ENCODE results near the gene ALKAL2. TPM values are rescaled to one million over a fixed set of nuclear protein-coding genes. Genes with fewer than 3 reads are reported as not detected.

ALKAL2 gene
- total RNA-seq, 4 donors from 2014 or later = 4.0 to 11.0 (median 7.1) TPM

DNA sequence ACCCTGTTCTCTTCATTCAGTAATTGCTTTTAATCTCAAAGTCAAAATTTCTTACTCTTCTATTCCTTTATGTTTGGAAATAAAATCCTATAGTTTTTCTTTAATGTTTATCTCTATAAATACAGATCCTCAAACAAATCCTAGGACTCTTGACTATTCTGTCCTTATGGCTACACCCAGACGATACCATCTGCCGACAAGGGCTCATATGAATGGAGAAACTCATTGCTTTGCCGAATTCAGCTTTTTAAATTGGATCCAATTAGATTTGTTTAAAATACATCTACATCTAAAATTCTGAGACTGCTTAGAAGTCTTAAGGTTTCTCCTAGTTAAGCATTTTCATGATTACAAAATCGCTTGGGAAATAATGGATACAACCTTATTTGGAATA, 9.0 kb downstream of the ALKAL2 start:
- 94% methylated on average over 4 of the region's 4 CpGs for WGBS

DNA sequence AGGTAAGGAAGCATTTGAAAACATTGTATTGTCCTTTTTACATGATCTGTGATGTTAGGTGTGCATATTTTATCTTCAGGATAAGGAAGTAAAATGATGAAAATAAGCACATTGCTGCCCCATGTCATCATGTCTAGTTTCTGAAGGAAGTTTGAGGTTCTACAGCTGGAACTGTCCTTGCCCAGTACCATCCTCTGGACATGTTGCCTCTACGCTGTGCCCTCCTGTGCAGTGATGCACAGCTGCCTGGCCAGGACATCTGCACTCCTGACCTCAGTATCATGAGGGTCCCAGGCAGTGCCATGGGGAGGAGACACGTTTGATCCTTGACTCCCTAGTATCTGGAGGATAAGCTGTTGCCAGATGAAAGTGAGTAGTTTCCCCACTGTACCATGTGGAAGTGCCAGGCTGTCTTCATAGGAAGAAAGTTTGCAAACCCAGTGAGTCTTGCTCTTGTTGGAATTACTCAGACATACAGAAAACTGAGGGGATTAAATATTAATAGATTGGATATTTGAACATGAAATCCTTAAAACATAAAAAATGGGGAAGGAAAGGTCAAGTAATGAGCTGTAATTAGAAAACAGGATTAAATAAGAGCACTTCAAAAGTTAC, 9.5 kb downstream of the ALKAL2 start:
- Histone ChIP-seq H3K27ac (no peak overlapping the region), H3K4me3 (no peak overlapping the region), H3K4me1 (no peaks in the 10 kb centered on the region), H3K27me3 (no peaks in the 10 kb centered on the region), H3K9me3 (no peaks in the 10 kb centered on the region), H3K36me3 (peaks cover 83% of the 10 kb centered on the region)
- DNase-seq (ENCODE audit: low spot score in 2 of 2) = no peak
- TF ChIP-seq POLR2A (IDR thresholded peaks at IDR 0.05) (no peak), POLR2AphosphoS5 (IDR thresholded peaks at IDR 0.05) (no peak), EP300 (IDR thresholded peaks at IDR 0.05) (no peak)
- TF ChIP-seq, protein P1, sequence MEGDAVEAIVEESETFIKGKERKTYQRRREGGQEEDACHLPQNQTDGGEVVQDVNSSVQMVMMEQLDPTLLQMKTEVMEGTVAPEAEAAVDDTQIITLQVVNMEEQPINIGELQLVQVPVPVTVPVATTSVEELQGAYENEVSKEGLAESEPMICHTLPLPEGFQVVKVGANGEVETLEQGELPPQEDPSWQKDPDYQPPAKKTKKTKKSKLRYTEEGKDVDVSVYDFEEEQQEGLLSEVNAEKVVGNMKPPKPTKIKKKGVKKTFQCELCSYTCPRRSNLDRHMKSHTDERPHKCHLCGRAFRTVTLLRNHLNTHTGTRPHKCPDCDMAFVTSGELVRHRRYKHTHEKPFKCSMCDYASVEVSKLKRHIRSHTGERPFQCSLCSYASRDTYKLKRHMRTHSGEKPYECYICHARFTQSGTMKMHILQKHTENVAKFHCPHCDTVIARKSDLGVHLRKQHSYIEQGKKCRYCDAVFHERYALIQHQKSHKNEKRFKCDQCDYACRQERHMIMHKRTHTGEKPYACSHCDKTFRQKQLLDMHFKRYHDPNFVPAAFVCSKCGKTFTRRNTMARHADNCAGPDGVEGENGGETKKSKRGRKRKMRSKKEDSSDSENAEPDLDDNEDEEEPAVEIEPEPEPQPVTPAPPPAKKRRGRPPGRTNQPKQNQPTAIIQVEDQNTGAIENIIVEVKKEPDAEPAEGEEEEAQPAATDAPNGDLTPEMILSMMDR (IDR thresholded peaks at IDR 0.05) = no peak
- WGBS = 86% methylated on average over 2 of the region's 2 CpGs

More for the DNA sequence above, 9.0 kb downstream of the ALKAL2 start:
- DNase-seq (ENCODE audit: low spot score in 2 of 2) = no peak
- Histone ChIP-seq H3K4me3 (no peak overlapping the region), H3K27ac (no peak overlapping the region), H3K36me3 (peaks cover 78% of the 10 kb centered on the region), H3K27me3 (no peaks in the 10 kb centered on the region), H3K4me1 (no peaks in the 10 kb centered on the region), H3K9me3 (no peaks in the 10 kb centered on the region)
- TF ChIP-seq POLR2A (IDR thresholded peaks at IDR 0.05) (no peak), EP300 (IDR thresholded peaks at IDR 0.05) (no peak), POLR2AphosphoS5 (IDR thresholded peaks at IDR 0.05) (no peak)
- TF ChIP-seq, protein P1 (IDR thresholded peaks at IDR 0.05) = no peak

DNA sequence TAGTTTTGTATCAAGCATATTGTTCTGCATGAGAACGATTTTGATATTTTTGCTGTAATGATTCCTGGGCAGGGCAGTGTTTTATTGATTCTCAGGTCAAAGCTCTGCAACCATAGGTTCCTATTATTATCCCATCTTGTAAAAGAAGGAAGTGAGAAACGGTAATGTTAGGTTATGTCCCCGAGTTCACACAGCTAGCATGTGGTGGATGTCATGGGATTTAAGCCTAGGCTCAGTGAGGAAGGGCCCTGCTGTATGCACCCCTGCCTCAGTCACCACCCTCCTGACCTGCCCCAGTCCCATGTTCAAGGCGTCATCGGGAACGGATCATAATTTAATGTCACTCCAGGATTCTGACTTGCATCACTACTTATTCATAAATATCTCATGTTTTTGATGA, 12.4 kb downstream of the ALKAL2 start:
- 88% methylated on average over 6 of the region's 6 CpGs for WGBS
- H3K36me3 ChIP-seq = peaks cover 79% of the 10 kb centered on the region
- no peaks in the 10 kb centered on the region for H3K4me1 ChIP-seq
- DNase-seq (ENCODE audit: low spot score in 2 of 2) = no peak
- no peaks in the 10 kb centered on the region for H3K9me3 ChIP-seq
- H3K27ac ChIP-seq = no peak overlapping the region
- no peaks in the 10 kb centered on the region for H3K27me3 ChIP-seq
- H3K4me3 ChIP-seq = no peak overlapping the region
- TF ChIP-seq, protein P1 (IDR thresholded peaks at IDR 0.05) = no peak
- TF ChIP-seq POLR2A (IDR thresholded peaks at IDR 0.05) (no peak), EP300 (IDR thresholded peaks at IDR 0.05) (no peak), POLR2AphosphoS5 (IDR thresholded peaks at IDR 0.05) (no peak)

DNA sequence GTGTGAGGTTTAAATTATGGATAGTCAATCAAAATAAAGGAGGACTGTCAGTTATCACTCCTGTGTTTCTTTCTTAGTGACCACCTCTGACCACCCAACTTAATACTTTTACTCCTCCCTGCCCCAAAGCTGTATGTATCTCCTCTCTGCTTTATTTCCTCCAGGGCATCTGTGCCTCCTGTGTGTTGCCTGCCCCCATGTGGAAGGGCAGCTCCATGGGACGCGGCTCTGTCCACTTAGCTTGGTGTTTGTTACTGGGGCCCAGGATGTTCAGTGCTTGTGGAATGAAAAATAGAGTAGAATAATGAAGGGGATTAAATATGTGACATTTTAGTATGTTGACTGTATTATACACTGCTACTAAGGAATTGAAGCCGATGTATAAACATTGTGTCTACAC, 13.4 kb downstream of the ALKAL2 start:
- Histone ChIP-seq H3K4me1 (peaks cover 4% of the 10 kb centered on the region), H3K27ac (no peak overlapping the region), H3K9me3 (no peaks in the 10 kb centered on the region), H3K4me3 (no peak overlapping the region), H3K36me3 (peaks cover 69% of the 10 kb centered on the region), H3K27me3 (no peaks in the 10 kb centered on the region)
- DNase-seq (ENCODE audit: low spot score in 2 of 2) = no peak
- WGBS = 98% methylated on average over 3 of the region's 3 CpGs
- TF ChIP-seq POLR2A (IDR thresholded peaks at IDR 0.05) = no peak
- TF ChIP-seq, protein P1 (IDR thresholded peaks at IDR 0.05) = no peak
- no peak for TF ChIP-seq POLR2AphosphoS5 (IDR thresholded peaks at IDR 0.05)
- no peak for TF ChIP-seq EP300 (IDR thresholded peaks at IDR 0.05)

DNA sequence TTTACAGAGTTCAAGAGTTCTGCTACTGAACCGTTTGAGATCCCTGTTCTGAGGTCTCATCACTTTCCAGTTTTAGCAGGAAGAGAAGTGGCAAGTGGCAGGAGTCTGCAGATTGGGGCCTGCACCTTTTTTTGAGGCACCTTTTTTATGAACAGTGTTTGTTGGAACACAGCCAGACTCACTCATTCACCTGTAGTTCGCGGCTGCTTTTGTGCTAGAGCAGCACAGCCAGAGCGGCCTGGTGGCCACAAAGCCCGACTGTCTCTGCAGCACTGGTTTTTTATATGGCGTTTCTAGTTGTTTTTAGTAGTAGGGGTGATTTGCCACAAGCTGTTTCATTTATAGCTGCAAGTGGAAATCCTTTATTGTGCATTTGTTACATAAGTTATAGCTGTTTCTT, 14.6 kb downstream of the ALKAL2 start:
- H3K27ac ChIP-seq = no peak overlapping the region
- peaks cover 8% of the 10 kb centered on the region for H3K4me1 ChIP-seq
- DNase-seq (ENCODE audit: low spot score in 2 of 2) = no peak
- TF ChIP-seq, protein P1 (IDR thresholded peaks at IDR 0.05) = no peak
- TF ChIP-seq POLR2AphosphoS5 (IDR thresholded peaks at IDR 0.05) = no peak
- no peak for TF ChIP-seq EP300 (IDR thresholded peaks at IDR 0.05)
- no peak for TF ChIP-seq POLR2A (IDR thresholded peaks at IDR 0.05)
- no peak overlapping the region for H3K4me3 ChIP-seq
- peaks cover 57% of the 10 kb centered on the region for H3K36me3 ChIP-seq
- WGBS = 62% methylated on average over 6 of the region's 6 CpGs
- no peaks in the 10 kb centered on the region for H3K27me3 ChIP-seq
- H3K9me3 ChIP-seq = no peaks in the 10 kb centered on the region

Data from suprapubic skin (tissue), 4 donors.